Testis (tissue), 5 donors: Measurements from ENCODE around the gene FCGBP. TPM values are rescaled to one million over a fixed set of nuclear protein-coding genes. Genes with fewer than 3 reads are reported as not detected.

Experiments
- DNase-seq: peaks from one replicate; pipeline ENCODE4 v3.0.0-alpha.2; 2019
- H3K27ac ChIP-seq, 2 donors: fragments of 200-600 bp; sonication (generic); one replicate each; pipeline ENCODE4 v1.5.1; 2019
- H3K27me3 ChIP-seq: fragments of 200-600 bp; sonication (generic); one replicate; pipeline ENCODE4 v1.5.1; 2019
- H3K36me3 ChIP-seq: fragments of 200-600 bp; sonication (generic); one replicate; pipeline ENCODE4 v1.5.1; 2017; ENCODE audit warnings: low read depth; ENCODE audit errors: missing control alignments
- H3K4me1 ChIP-seq: fragments of 200-600 bp; sonication (generic); one replicate; pipeline ENCODE4 v1.5.1; 2019
- H3K4me3 ChIP-seq, 2 donors: fragments of 200-600 bp; sonication (generic); one replicate each; pipeline ENCODE4 v1.5.1; 2017 to 2019
- H3K9me3 ChIP-seq: fragments of 200-600 bp; sonication (generic); one replicate; pipeline ENCODE4 v1.5.1; 2017
- POLR2A ChIP-seq: fragments of 450-650 bp; IDR thresholded peaks from one replicate; pipeline ENCODE4 v1.6.1; 2017; ENCODE audit warnings: antibody characterized with exemption, mild to moderate bottlenecking, moderate library complexity
- WGBS, 2 donors: methylation state at CpG; one replicate each; pipeline ENCODE4 v1.1.5; 2018; 5-methylcytosine and 5-hydroxymethylcytosine counted together
- intact Hi-C: fragments of 100-400 bp; cut with DNase I; formaldehyde crosslinking; loops from one replicate; pipeline ENCODE4 v1.15.1; 2023; ENCODE audit warnings: low total_unique reads
- long read RNA-seq, 2 donors: transcript quantifications; one replicate each; lab custom pipeline, GENCODE V29; 2026
- polyA plus RNA-seq: library from polyadenylated mRNA; stranded (reverse); fragments of 350-450 nt; fragmentation: Illumina TruSeq; extraction: RNeasy Lipid Tissue Mini Kit (QIAGEN cat#74804); gene quantifications from one replicate; pipeline ENCODE4 v1.2.3, GENCODE V29; 2014; ENCODE audit warnings: low read depth, low replicate concordance; ENCODE audit not compliant: insufficient read depth
- total RNA-seq, 2 donors: library from RNA; depleted of rRNA; stranded (reverse); fragments of >200 nt; gene quantifications; one replicate each; pipeline ENCODE4 v1.2.3, GENCODE V29; 2016
- TF ChIP-seq, protein P1 (sequence below), 3 experiments: fragments of 450-650 bp in 2 of 3; fragments of 200-600 bp in 1 of 3; sonication (generic) in 1 of 3; IDR thresholded peaks; one replicate each; pipeline ENCODE4 v1.5.1; 2016 to 2019; ENCODE audit warnings: antibody characterized with exemption in 3 of 3, mild to moderate bottlenecking in 2 of 3, moderate library complexity in 1 of 3

Gene FCGBP
- 10 to 100 TPM; 15.9 to 18.8 TPM for total RNA-seq
- 6.7 TPM for polyA plus RNA-seq
- long read RNA-seq, donor 1, partial matches to known transcripts, result 7 of 7 reads
- long read RNA-seq, donor 1, other reads (novel, unspliced or antisense), result 0 of 7 reads
- long read RNA-seq, donor 2, partial matches to known transcripts, result 6 of 6 reads
- long read RNA-seq, donor 2, other reads (novel, unspliced or antisense), result 0 of 6 reads

DNA sequence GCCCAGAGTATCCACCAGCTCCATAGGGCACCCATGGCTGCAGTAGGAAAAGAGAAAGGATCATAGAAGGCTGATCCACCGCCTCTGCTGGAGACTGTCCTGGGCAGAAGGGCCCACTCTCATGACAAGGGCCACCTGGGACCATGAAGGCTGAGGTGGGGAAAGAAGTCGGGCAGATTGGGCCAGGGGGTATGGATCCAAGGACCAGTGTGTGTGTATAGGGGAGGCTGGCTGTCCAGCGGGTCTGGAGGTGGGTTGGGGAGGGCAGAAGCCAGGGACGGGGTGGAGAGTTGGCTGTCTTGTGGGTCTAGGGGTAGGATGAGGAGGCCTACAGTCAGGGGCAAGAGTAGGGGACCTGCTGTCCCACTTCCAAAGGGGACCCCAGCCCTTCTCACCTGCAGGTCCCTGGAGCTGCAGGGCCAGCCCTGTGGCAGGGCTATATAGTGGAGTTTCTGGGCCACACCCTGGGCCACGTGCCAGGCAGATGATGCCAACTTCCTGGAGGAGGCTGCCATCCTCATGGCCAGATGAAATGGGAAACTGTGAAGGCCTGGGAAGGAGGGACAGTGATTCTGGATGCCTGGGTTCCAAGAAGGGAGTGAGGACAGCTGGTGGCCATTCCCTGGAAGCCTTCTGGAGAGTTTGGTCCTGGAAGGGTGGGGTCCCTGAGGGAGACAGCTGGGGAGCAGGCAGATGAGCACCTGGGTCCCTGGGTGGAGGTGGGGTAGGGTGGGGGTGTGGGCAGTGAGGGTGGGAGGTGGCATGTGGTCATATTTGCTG, at the start of gene FCGBP:
Gene FCGBP, minus strand, starts transcription at position 51 of the 780 bp plus-strand sequence.
- Histone ChIP-seq H3K4me1 (peaks cover 4% of the 10 kb centered on the region), H3K27ac (no peak within 1 kb of the TSS), H3K4me3 (no peak within 1 kb of the TSS), H3K9me3 (no peaks in the 10 kb centered on the region), H3K27me3 (no peaks in the 10 kb centered on the region), H3K36me3 (no peaks in the 10 kb centered on the region)
- WGBS, 2 donors, result 88 to 90% methylated on average over 5 of the region's 5 CpGs
- intact Hi-C loops, result no loop called here
- DNase-seq, result no peak
- TF ChIP-seq, protein P1, sequence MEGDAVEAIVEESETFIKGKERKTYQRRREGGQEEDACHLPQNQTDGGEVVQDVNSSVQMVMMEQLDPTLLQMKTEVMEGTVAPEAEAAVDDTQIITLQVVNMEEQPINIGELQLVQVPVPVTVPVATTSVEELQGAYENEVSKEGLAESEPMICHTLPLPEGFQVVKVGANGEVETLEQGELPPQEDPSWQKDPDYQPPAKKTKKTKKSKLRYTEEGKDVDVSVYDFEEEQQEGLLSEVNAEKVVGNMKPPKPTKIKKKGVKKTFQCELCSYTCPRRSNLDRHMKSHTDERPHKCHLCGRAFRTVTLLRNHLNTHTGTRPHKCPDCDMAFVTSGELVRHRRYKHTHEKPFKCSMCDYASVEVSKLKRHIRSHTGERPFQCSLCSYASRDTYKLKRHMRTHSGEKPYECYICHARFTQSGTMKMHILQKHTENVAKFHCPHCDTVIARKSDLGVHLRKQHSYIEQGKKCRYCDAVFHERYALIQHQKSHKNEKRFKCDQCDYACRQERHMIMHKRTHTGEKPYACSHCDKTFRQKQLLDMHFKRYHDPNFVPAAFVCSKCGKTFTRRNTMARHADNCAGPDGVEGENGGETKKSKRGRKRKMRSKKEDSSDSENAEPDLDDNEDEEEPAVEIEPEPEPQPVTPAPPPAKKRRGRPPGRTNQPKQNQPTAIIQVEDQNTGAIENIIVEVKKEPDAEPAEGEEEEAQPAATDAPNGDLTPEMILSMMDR (IDR thresholded peaks at IDR 0.05), result no peak
- TF ChIP-seq POLR2A, result no peak

DNA sequence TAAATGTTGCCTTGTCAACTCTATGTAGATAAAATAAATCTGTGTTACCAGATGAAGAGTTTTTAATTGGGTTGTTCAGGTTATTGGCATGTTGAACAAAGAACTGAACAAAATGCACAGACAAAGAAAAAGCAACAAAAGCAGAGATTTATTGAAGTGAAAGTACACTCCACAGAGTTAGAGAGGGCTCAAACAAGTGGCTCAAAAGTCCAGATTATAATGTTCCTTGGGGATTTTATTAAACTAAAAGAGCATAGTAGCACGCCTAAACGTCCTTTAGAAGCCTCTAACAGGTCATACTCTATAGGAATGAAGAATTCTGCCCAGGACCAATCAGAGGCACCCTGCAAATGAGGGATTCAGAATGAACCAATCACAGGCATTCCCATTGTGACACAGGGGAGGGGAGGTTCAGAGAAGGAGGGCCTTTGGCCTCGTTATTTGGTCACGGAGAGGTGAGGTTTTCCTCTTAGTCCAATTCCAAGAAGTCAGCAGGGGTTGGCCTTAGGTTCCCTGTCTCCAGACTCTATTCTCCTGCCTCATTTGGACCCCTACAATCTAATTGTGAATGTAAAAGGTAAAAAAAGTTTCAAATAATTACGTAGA, 49.4 kb upstream of the FCGBP start:
- Histone ChIP-seq H3K36me3 (no peaks in the 10 kb centered on the region), H3K9me3 (no peaks in the 10 kb centered on the region), H3K4me1 (no peaks in the 10 kb centered on the region), H3K27me3 (no peaks in the 10 kb centered on the region), H3K27ac (no peak overlapping the region), H3K4me3 (no peak overlapping the region)
- WGBS, 2 donors, result 62 to 83% methylated on average over 5 of the region's 5 CpGs
- TF ChIP-seq, protein P1 (IDR thresholded peaks at IDR 0.05), result no peak
- TF ChIP-seq POLR2A, result no peak
- intact Hi-C loops, result no loop called here
- DNase-seq, result no peak

GRCh38 chr19:39982883-39983282, 48.4 kb upstream of the FCGBP start:
- H3K36me3 ChIP-seq, result no peaks in the 10 kb centered on the region
- no peak for DNase-seq
- H3K27ac ChIP-seq, result no peak overlapping the region
- no peaks in the 10 kb centered on the region for H3K4me1 ChIP-seq
- no peak overlapping the region for H3K4me3 ChIP-seq
- 100% methylated on average over 1 of the region's 1 CpG for WGBS, 2 donors
- intact Hi-C loops, result no loop called here
- no peaks in the 10 kb centered on the region for H3K9me3 ChIP-seq
- H3K27me3 ChIP-seq, result no peaks in the 10 kb centered on the region
- TF ChIP-seq, protein P1 (IDR thresholded peaks at IDR 0.05), result no peak
- TF ChIP-seq POLR2A, result no peak

GRCh38 chr19:39974377-39975155, 40.1 kb upstream of the FCGBP start:
- Histone ChIP-seq H3K4me1 (peaks cover 9% of the 10 kb centered on the region), H3K36me3 (no peaks in the 10 kb centered on the region), H3K27ac (no peak overlapping the region), H3K27me3 (no peaks in the 10 kb centered on the region), H3K4me3 (no peak overlapping the region), H3K9me3 (no peaks in the 10 kb centered on the region)
- DNase-seq, result no peak
- 95 to 98% methylated on average over 24 of the region's 24 CpGs for WGBS, 2 donors
- intact Hi-C loops, result loop anchor here (10.0 kb wide), 1 partner anchor 130 kb away; the partner anchor contains the start of gene FBL
- TF ChIP-seq POLR2A, result no peak
- TF ChIP-seq, protein P1 (IDR thresholded peaks at IDR 0.05), result no peak
